SK-N-SH (cell line): ENCODE results near the gene SIAH3. TPM values are rescaled to one million over a fixed set of nuclear protein-coding genes. Genes with fewer than 3 reads are reported as not detected.

Experiments used
- CTCF ChIA-PET: fragments of 300-600, 350-600 bp; formaldehyde crosslinking; extraction: SDS; loops from one replicate; lab custom pipeline; 2021; lab: Yijun Ruan, JAX
- POLR2A ChIA-PET: fragments of 350-600 bp; sonication (Branson Sonifier 250); formaldehyde crosslinking; extraction: SDS; loops from one replicate; lab custom pipeline; 2020; ENCODE audit warnings: antibody characterized with exemption, inconsistent platforms; lab: Yijun Ruan, JAX
- DNase-seq: peaks from one replicate; pipeline ENCODE4 v3.0.0; 2012
- H2AFZ ChIP-seq: fragments of 200-600 bp; sonication (generic); 2 replicates; pipeline ENCODE4 v1.8.1; 2016; ENCODE audit warnings: antibody characterized with exemption, mild to moderate bottlenecking, low read depth
- H3F3A ChIP-seq: fragments of 200-600 bp; sonication (generic); replicated peaks from 2 replicates; pipeline ENCODE3; 2016; ENCODE audit warnings: antibody characterized with exemption, mild to moderate bottlenecking; ENCODE audit not compliant: insufficient read depth
- H3K27ac ChIP-seq, 2 experiments: fragments of 200-500 bp in 1 of 2; fragments of 200-600 bp in 1 of 2; sonication (Bioruptor generic) in 1 of 2; sonication (generic), shearing (Covaris generic) in 1 of 2; 2 replicates each; pipeline versions ENCODE4 v1.5.1 to v1.6.1; 2014 to 2016; ENCODE audit warnings: low read depth in 2 of 2, inconsistent platforms in 1 of 2, low read length in 1 of 2, mild to moderate bottlenecking in 1 of 2, mixed read lengths in 1 of 2
- H3K27me3 ChIP-seq: fragments of 200-600 bp; sonication (generic), shearing (Covaris generic); 2 replicates; pipeline ENCODE4 v1.6.1; 2016; ENCODE audit warnings: mixed run types; ENCODE audit not compliant: insufficient read depth
- H3K36me3 ChIP-seq, 2 experiments: fragments of 200-500 bp in 1 of 2; fragments of 200-600 bp in 1 of 2; sonication (Bioruptor generic) in 1 of 2; sonication (generic) in 1 of 2; replicated peaks in 1 of 2; 2 replicates each; pipeline versions ENCODE3 to v1.5.1; 2014 to 2016; ENCODE audit warnings: low read length in 1 of 2, mild to moderate bottlenecking in 1 of 2; ENCODE audit not compliant: insufficient read depth in 2 of 2, control insufficient read depth in 1 of 2
- H3K4me1 ChIP-seq, 2 experiments: fragments of 200-500 bp in 1 of 2; fragments of 200-600 bp in 1 of 2; sonication (Bioruptor generic) in 1 of 2; sonication (generic), shearing (Covaris generic) in 1 of 2; 2 replicates each; pipeline versions ENCODE4 v1.5.1 to v1.6.1; 2014 to 2016; ENCODE audit warnings: low read depth in 1 of 2, low read length in 1 of 2, mixed run types in 1 of 2; ENCODE audit not compliant: insufficient read depth in 2 of 2, control insufficient read depth in 1 of 2
- H3K4me2 ChIP-seq: fragments of 200-600 bp; sonication (generic), shearing (Covaris generic); 2 replicates; pipeline ENCODE4 v1.6.1; 2017; ENCODE audit warnings: mixed run types
- H3K4me3 ChIP-seq, 2 experiments: fragments of 200-500 bp in 1 of 2; fragments of 200-600 bp in 1 of 2; sonication (Bioruptor generic) in 1 of 2; sonication (generic), shearing (Covaris generic) in 1 of 2; 2 replicates each; pipeline versions ENCODE4 v1.5.1 to v1.8.1; 2014 to 2016; ENCODE audit warnings: low read depth in 2 of 2, inconsistent platforms in 1 of 2, low read length in 1 of 2, mild to moderate bottlenecking in 1 of 2, mixed read lengths in 1 of 2, moderate library complexity in 1 of 2
- H3K79me2 ChIP-seq: fragments of 200-600 bp; sonication (generic); 2 replicates; pipeline ENCODE4 v1.8.1; 2017; ENCODE audit warnings: mild to moderate bottlenecking; ENCODE audit not compliant: insufficient read depth
- H3K9ac ChIP-seq: fragments of 200-600 bp; sonication (generic); 2 replicates; pipeline ENCODE4 v1.6.1; 2017; ENCODE audit warnings: mixed run types
- H3K9me2 ChIP-seq: fragments of 200-600 bp; sonication (generic); 2 replicates; pipeline ENCODE4 v1.6.1; 2017; ENCODE audit warnings: mixed run types
- H3K9me3 ChIP-seq: fragments of 200-600 bp; sonication (generic); 2 replicates; pipeline ENCODE4 v1.6.1; 2017; ENCODE audit warnings: mixed run types, mild to moderate bottlenecking, moderate library complexity
- H4K20me1 ChIP-seq: fragments of 200-600 bp; sonication (generic); 2 replicates; pipeline ENCODE4 v1.6.1; 2017; ENCODE audit warnings: mild to moderate bottlenecking, mixed run types; ENCODE audit not compliant: insufficient read depth
- EP300 ChIP-seq, 2 experiments: IDR thresholded peaks; 2 replicates each; pipeline versions ENCODE4 v1.4.0 to v1.6.1; 2012; ENCODE audit warnings: borderline replicate concordance in 1 of 2, low read depth in 1 of 2, low read length in 1 of 2
- EZH2phosphoT487 ChIP-seq: fragments of 200-600 bp; sonication (generic); IDR thresholded peaks from 2 replicates; pipeline ENCODE4 v1.6.1; 2017; ENCODE audit warnings: low read depth, mixed run types, mild to moderate bottlenecking, antibody characterized with exemption, moderate library complexity, borderline replicate concordance
- FOSL2 ChIP-seq: IDR thresholded peaks from 2 replicates; pipeline ENCODE4 v1.4.0; 2012; ENCODE audit warnings: low read depth, mild to moderate bottlenecking, moderate library complexity, borderline replicate concordance
- FOXJ3 ChIP-seq: sonication (generic); formaldehyde crosslinking; IDR thresholded peaks from 2 replicates; pipeline ENCODE4 v1.5.1; 2020; ENCODE audit warnings: mild to moderate bottlenecking, missing genetic modification reagents
- FOXM1 ChIP-seq: IDR thresholded peaks from 2 replicates; pipeline ENCODE4 v1.4.0; 2012; ENCODE audit warnings: low read depth, mild to moderate bottlenecking
- GABPA ChIP-seq: IDR thresholded peaks from 2 replicates; pipeline ENCODE4 v1.4.0; 2012; ENCODE audit warnings: low read depth, mild to moderate bottlenecking
- JUND ChIP-seq: IDR thresholded peaks from 2 replicates; pipeline ENCODE4 v1.4.0; 2012
- NFIC ChIP-seq: IDR thresholded peaks from 2 replicates; pipeline ENCODE4 v1.4.0; 2012; ENCODE audit warnings: borderline replicate concordance
- RCOR1 ChIP-seq: fragments of 150-350 bp; IDR thresholded peaks from 2 replicates; pipeline ENCODE4 v1.6.1; 2017; ENCODE audit warnings: antibody characterized with exemption, low read length
- SIN3A ChIP-seq: IDR thresholded peaks from 2 replicates; pipeline ENCODE4 v1.6.1; 2012; ENCODE audit warnings: low read depth, mild to moderate bottlenecking, low read length, moderate library complexity, borderline replicate concordance
- TCF12 ChIP-seq: IDR thresholded peaks from 2 replicates; pipeline ENCODE4 v1.4.0; 2012
- WGBS: methylation state at CpG from one replicate; pipeline ENCODE4 v1.1.6; 2017; ENCODE audit warnings: low lambda C conversion rate; 5-methylcytosine and 5-hydroxymethylcytosine counted together
- polyA plus RNA-seq, 3 experiments: library from polyadenylated mRNA; depleted of rRNA; stranded (reverse); fragments of >200 nt; gene quantifications; 2 replicates each; pipeline ENCODE4 v1.2.3, GENCODE V29; 2012
- TF ChIP-seq, protein P1 (sequence below): IDR thresholded peaks from 2 replicates; pipeline ENCODE4 v1.4.0; 2012; ENCODE audit warnings: low read depth, borderline replicate concordance
- TF ChIP-seq, protein P2 (sequence below): fragments of 150-350 bp; IDR thresholded peaks from 2 replicates; pipeline ENCODE4 v1.6.1; 2017; ENCODE audit warnings: antibody characterized with exemption, low read length, low read depth, borderline replicate concordance
- TF ChIP-seq, protein P3 (sequence below): fragments of 150-350 bp; IDR thresholded peaks from 2 replicates; pipeline ENCODE4 v1.6.1; 2016; ENCODE audit warnings: mild to moderate bottlenecking, low read depth, low read length
- TF ChIP-seq, protein P4 (sequence below): IDR thresholded peaks from 2 replicates; pipeline ENCODE4 v1.4.0; 2012; ENCODE audit warnings: low read depth
- TF ChIP-seq, protein P5 (sequence below): IDR thresholded peaks from 2 replicates; pipeline ENCODE4 v1.4.0; 2012; ENCODE audit warnings: low read depth, borderline replicate concordance
- TF ChIP-seq, protein P6 (sequence below): IDR thresholded peaks from 2 replicates; pipeline ENCODE4; 2012

Gene SIAH3
- polyA plus RNA-seq, 1 of the 3 experiments (the other 2 are of a cell fraction), result 0.08 TPM

DNA sequence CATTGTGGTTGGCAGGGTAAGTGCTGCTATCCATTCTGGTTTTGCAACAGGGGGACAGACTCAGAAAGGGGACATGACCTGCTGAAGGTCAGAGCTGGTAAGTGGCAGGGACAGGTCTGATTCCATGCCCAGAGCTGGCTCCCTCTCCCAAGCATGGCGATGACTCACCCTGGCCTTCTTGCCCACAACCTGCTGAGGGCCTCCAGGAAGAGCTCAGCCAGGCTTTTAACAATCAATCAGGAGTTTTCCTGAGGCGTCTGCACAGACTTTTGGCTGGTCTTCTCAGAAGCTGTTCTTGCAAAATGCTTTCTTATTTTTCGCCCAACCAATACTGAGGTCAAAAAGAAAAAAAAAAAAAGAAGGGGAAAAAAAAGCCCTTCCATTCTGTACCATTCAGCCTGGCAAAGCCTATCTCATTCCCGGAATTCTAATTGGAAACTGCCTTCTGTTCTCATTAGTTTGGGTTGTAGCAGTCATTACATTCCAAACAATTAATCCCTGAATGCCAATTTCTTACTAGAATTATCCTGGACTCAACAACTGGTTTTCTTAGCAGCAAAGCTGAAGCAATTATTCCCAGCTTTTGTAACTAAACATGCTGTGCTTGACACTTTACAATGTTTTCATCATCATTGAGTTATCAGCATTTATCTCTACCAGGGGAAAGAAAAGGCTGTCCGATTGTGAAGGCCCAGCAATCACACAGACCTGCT is 17.7 kb downstream of the SIAH3 start:
- H3F3A ChIP-seq, result no peaks in the 10 kb centered on the region
- peaks cover 11 to 17% of the 10 kb centered on the region in 2 experiments; a peak in 3 of 4 replicates for H3K4me1 ChIP-seq
- H3K4me3 ChIP-seq, result no peak overlapping the region
- WGBS, result 26% methylated on average over 5 of the region's 5 CpGs
- no peaks in the 10 kb centered on the region for H3K36me3 ChIP-seq
- ChIA-PET CTCF (interaction anchor here (0.7 to 1.3 kb wide), 2 partner anchors 13 to 21 kb away, joined by 3 to 4 read pairs; no protein-coding TSS in a partner anchor), POLR2A (no interaction called here)
- no peak overlapping the region for H3K9ac ChIP-seq
- TF ChIP-seq TCF12, result peak; percentile 54; the same call in 1 of the 2 replicates
- TF ChIP-seq, protein P1, sequence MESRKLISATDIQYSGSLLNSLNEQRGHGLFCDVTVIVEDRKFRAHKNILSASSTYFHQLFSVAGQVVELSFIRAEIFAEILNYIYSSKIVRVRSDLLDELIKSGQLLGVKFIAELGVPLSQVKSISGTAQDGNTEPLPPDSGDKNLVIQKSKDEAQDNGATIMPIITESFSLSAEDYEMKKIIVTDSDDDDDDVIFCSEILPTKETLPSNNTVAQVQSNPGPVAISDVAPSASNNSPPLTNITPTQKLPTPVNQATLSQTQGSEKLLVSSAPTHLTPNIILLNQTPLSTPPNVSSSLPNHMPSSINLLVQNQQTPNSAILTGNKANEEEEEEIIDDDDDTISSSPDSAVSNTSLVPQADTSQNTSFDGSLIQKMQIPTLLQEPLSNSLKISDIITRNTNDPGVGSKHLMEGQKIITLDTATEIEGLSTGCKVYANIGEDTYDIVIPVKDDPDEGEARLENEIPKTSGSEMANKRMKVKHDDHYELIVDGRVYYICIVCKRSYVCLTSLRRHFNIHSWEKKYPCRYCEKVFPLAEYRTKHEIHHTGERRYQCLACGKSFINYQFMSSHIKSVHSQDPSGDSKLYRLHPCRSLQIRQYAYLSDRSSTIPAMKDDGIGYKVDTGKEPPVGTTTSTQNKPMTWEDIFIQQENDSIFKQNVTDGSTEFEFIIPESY, result no peak
- no peak for TF ChIP-seq FOXM1
- no peak for TF ChIP-seq FOXJ3 (CRISPR knock-in tag)
- TF ChIP-seq FOSL2, result peak; percentile 78; the same call in 1 of the 2 replicates
- peak; percentile 72 for TF ChIP-seq JUND
- TF ChIP-seq, protein P2, sequence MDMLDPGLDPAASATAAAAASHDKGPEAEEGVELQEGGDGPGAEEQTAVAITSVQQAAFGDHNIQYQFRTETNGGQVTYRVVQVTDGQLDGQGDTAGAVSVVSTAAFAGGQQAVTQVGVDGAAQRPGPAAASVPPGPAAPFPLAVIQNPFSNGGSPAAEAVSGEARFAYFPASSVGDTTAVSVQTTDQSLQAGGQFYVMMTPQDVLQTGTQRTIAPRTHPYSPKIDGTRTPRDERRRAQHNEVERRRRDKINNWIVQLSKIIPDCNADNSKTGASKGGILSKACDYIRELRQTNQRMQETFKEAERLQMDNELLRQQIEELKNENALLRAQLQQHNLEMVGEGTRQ, result no peak
- TF ChIP-seq, protein P3, sequence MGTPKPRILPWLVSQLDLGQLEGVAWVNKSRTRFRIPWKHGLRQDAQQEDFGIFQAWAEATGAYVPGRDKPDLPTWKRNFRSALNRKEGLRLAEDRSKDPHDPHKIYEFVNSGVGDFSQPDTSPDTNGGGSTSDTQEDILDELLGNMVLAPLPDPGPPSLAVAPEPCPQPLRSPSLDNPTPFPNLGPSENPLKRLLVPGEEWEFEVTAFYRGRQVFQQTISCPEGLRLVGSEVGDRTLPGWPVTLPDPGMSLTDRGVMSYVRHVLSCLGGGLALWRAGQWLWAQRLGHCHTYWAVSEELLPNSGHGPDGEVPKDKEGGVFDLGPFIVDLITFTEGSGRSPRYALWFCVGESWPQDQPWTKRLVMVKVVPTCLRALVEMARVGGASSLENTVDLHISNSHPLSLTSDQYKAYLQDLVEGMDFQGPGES, result no peak
- TF ChIP-seq, protein P4, sequence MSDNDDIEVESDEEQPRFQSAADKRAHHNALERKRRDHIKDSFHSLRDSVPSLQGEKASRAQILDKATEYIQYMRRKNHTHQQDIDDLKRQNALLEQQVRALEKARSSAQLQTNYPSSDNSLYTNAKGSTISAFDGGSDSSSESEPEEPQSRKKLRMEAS, result no peak
- TF ChIP-seq GABPA, result no peak
- peak; percentile 80 for TF ChIP-seq NFIC
- TF ChIP-seq, protein P5, sequence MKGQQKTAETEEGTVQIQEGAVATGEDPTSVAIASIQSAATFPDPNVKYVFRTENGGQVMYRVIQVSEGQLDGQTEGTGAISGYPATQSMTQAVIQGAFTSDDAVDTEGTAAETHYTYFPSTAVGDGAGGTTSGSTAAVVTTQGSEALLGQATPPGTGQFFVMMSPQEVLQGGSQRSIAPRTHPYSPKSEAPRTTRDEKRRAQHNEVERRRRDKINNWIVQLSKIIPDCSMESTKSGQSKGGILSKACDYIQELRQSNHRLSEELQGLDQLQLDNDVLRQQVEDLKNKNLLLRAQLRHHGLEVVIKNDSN, result no peak
- no peak for TF ChIP-seq EZH2phosphoT487
- TF ChIP-seq SIN3A, result no peak
- TF ChIP-seq RCOR1, result no peak
- TF ChIP-seq EP300 (IDR thresholded peaks at IDR 0.05; ENCODE audit: borderline replicate concordance in 1 of 2, low read depth in 1 of 2, low read length in 1 of 2), result peak in 1 of 2 experiments; percentile 50; a peak in 1 of 4 replicates
- TF ChIP-seq, protein P6, sequence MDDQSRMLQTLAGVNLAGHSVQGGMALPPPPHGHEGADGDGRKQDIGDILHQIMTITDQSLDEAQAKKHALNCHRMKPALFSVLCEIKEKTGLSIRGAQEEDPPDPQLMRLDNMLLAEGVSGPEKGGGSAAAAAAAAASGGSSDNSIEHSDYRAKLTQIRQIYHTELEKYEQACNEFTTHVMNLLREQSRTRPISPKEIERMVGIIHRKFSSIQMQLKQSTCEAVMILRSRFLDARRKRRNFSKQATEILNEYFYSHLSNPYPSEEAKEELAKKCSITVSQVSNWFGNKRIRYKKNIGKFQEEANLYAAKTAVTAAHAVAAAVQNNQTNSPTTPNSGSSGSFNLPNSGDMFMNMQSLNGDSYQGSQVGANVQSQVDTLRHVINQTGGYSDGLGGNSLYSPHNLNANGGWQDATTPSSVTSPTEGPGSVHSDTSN, result peak; percentile 80
- TF ChIP-seq, all 33 proteins: peak for 6
- Histone ChIP-seq H3K79me2 (no peaks in the 10 kb centered on the region), H4K20me1 (no peaks in the 10 kb centered on the region), H3K27ac (peak overlapping the region in 1 of 2 experiments; percentile 77; a peak in 2 of 4 replicates), H2AFZ (no peak overlapping the region), H3K9me3 (no peaks in the 10 kb centered on the region), H3K9me2 (no peaks in the 10 kb centered on the region), H3K27me3 (no peaks in the 10 kb centered on the region; the same call in 1 of the 2 replicates), H3K4me2 (no peak overlapping the region)
- no peak for DNase-seq
